GM19239 (cell line): ENCODE data around the gene CARNS1.

Experiments used
- DNase-seq: peaks from one replicate; pipeline ENCODE4 v3.0.0; 2011; ENCODE audit warnings: low spot score; ENCODE audit not compliant: insufficient read length
- FAIRE-seq: peaks from 2 replicates; lab custom pipeline; 2011; peaks lifted over from hg19 to GRCh38; lab: Jason Lieb, UNC

Gene CARNS1

GRCh38 chr11:67439321-67440228 lies 24.1 kb downstream of the CARNS1 start:
- no peak for FAIRE-seq
- DNase-seq, result no peak

- FAIRE-seq, result no peak
- no peak for DNase-seq
These were observed 25.0 kb downstream of the CARNS1 start for GRCh38 chr11:67440229-67441097.

GRCh38 chr11:67441098-67441563 lies 25.7 kb downstream of the CARNS1 start:
- no peak for FAIRE-seq
- DNase-seq, result no peak

GRCh38 chr11:67441731-67442351 lies 26.4 kb downstream of the CARNS1 start:
- DNase-seq (no peak), FAIRE-seq (no peak)

- FAIRE-seq, result no peak
These were observed 27.3 kb downstream of the CARNS1 start for GRCh38 chr11:67442504-67443404.

GRCh38 chr11:67445515-67445914 lies 30.0 kb downstream of the CARNS1 start:
- DNase-seq (no peak), FAIRE-seq (no peak)

More at GRCh38 chr11:67442504-67443404, 27.3 kb downstream of the CARNS1 start:
- DNase-seq, result no peak

GRCh38 chr11:67448220-67448609 lies 32.7 kb downstream of the CARNS1 start:
- FAIRE-seq (no peak), DNase-seq (no peak)

- FAIRE-seq (no peak), DNase-seq (no peak)
These were observed 33.8 kb downstream of the CARNS1 start for GRCh38 chr11:67449116-67449844.

GRCh38 chr11:67450796-67451657 lies 35.5 kb downstream of the CARNS1 start:
- FAIRE-seq, result no peak
- DNase-seq, result no peak

GRCh38 chr11:67451658-67451976 lies 36.1 kb downstream of the CARNS1 start:
- FAIRE-seq, result no peak
- no peak for DNase-seq

GRCh38 chr11:67452141-67452952 lies 36.9 kb downstream of the CARNS1 start, which contains the start of gene GPR152:
Gene GPR152 (minus strand): TSS chr11:67452729. CDS start chr11:67452724, 5 bp downstream.
- no peak for FAIRE-seq
- DNase-seq, result no peak

- DNase-seq (no peak), FAIRE-seq (no peak)
These were observed 38.6 kb downstream of the CARNS1 start for GRCh38 chr11:67453816-67454732.

- no peak for FAIRE-seq
These were observed 39.6 kb downstream of the CARNS1 start, which contains the start of gene CABP4 for GRCh38 chr11:67455054-67455453. Gene CABP4 (plus strand): TSS chr11:67455354. CDS start chr11:67455424, 70 bp downstream.

GRCh38 chr11:67456068-67456705 lies 40.7 kb downstream of the CARNS1 start:
- no peak for FAIRE-seq
- DNase-seq, result no peak

More at GRCh38 chr11:67455054-67455453, 39.6 kb downstream of the CARNS1 start, which contains the start of gene CABP4:
- DNase-seq, result no peak

- FAIRE-seq (no peak), DNase-seq (no peak)
These were observed 42.0 kb downstream of the CARNS1 start for GRCh38 chr11:67457453-67457852.
